ENCODE data around the gene SLC26A9. TPM values are rescaled to one million over a fixed set of nuclear protein-coding genes. Genes with fewer than 3 reads are reported as not detected.

Gene SLC26A9
- total and polyA plus RNA-seq, 2 donors, result 0.09 to 0.41 TPM

- Histone ChIP-seq H3K27me3 (ENCODE audit: control insufficient read depth in 2 of 2, insufficient read depth in 1 of 2, low read length in 1 of 2) (peaks cover 0 to 13% of the 10 kb centered on the region in 2 donors), H3K4me1 (ENCODE audit: control insufficient read depth in 2 of 2, insufficient read depth in 2 of 2, low read length in 2 of 2) (peaks cover 0 to 3% of the 10 kb centered on the region in 2 donors), H3K9me3 (ENCODE audit: control insufficient read depth in 2 of 2, insufficient read depth in 1 of 2, low read length in 1 of 2) (no peaks in the 10 kb centered on the region), H3K4me3 (ENCODE audit: low read length in 2 of 2) (no peak overlapping the region), H3K36me3 (ENCODE audit: control insufficient read depth in 2 of 2, insufficient read depth in 2 of 2, low read length in 1 of 2) (no peaks in the 10 kb centered on the region), H3K27ac (ENCODE audit: low read depth in 1 of 2, low read length in 1 of 2) (no peak overlapping the region)
- 93% methylated on average over 11 of the region's 11 CpGs for WGBS
- no peak for DNase-seq (ENCODE audit: low read depth in 6 of 9, low spot score in 9 of 9)
These were observed 11.7 kb upstream of the SLC26A9 start for GRCh38 chr1:205954819-205955404.

GRCh38 chr1:205951746-205952145 lies 8.5 kb upstream of the SLC26A9 start:
- Histone ChIP-seq H3K9me3 (ENCODE audit: control insufficient read depth in 2 of 2, insufficient read depth in 1 of 2, low read length in 1 of 2) (no peaks in the 10 kb centered on the region), H3K36me3 (ENCODE audit: control insufficient read depth in 2 of 2, insufficient read depth in 2 of 2, low read length in 1 of 2) (no peaks in the 10 kb centered on the region), H3K4me3 (ENCODE audit: low read length in 2 of 2) (no peak overlapping the region), H3K27ac (ENCODE audit: low read depth in 1 of 2, low read length in 1 of 2) (no peak overlapping the region), H3K4me1 (ENCODE audit: control insufficient read depth in 2 of 2, insufficient read depth in 2 of 2, low read length in 2 of 2) (peaks cover 0 to 3% of the 10 kb centered on the region in 2 donors), H3K27me3 (ENCODE audit: control insufficient read depth in 2 of 2, insufficient read depth in 1 of 2, low read length in 1 of 2) (peaks cover 0 to 9% of the 10 kb centered on the region in 2 donors)
- DNase-seq (ENCODE audit: low read depth in 6 of 9, low spot score in 9 of 9), result no peak
- 95% methylated on average over 1 of the region's 1 CpG for WGBS

GRCh38 chr1:205950826-205951549 lies 7.7 kb upstream of the SLC26A9 start:
- WGBS, result 92% methylated on average over 7 of the region's 7 CpGs
- Histone ChIP-seq H3K27ac (ENCODE audit: low read depth in 1 of 2, low read length in 1 of 2) (no peak overlapping the region), H3K36me3 (ENCODE audit: control insufficient read depth in 2 of 2, insufficient read depth in 2 of 2, low read length in 1 of 2) (no peaks in the 10 kb centered on the region), H3K9me3 (ENCODE audit: control insufficient read depth in 2 of 2, insufficient read depth in 1 of 2, low read length in 1 of 2) (no peaks in the 10 kb centered on the region), H3K4me1 (ENCODE audit: control insufficient read depth in 2 of 2, insufficient read depth in 2 of 2, low read length in 2 of 2) (peaks cover 0 to 3% of the 10 kb centered on the region in 2 donors), H3K27me3 (ENCODE audit: control insufficient read depth in 2 of 2, insufficient read depth in 1 of 2, low read length in 1 of 2) (peaks cover 0 to 5% of the 10 kb centered on the region in 2 donors), H3K4me3 (ENCODE audit: low read length in 2 of 2) (no peak overlapping the region)
- no peak for DNase-seq (ENCODE audit: low read depth in 6 of 9, low spot score in 9 of 9)

GRCh38 chr1:205950280-205950679 lies 7.0 kb upstream of the SLC26A9 start:
- H3K36me3 ChIP-seq (ENCODE audit: control insufficient read depth in 2 of 2, insufficient read depth in 2 of 2, low read length in 1 of 2), result no peaks in the 10 kb centered on the region
- H3K4me1 ChIP-seq (ENCODE audit: control insufficient read depth in 2 of 2, insufficient read depth in 2 of 2, low read length in 2 of 2), result peaks cover 0 to 3% of the 10 kb centered on the region in 2 donors
- peaks cover 0 to 4% of the 10 kb centered on the region in 2 donors for H3K27me3 ChIP-seq (ENCODE audit: control insufficient read depth in 2 of 2, insufficient read depth in 1 of 2, low read length in 1 of 2)
- 90% methylated on average over 8 of the region's 8 CpGs for WGBS
- no peak for DNase-seq (ENCODE audit: low read depth in 6 of 9, low spot score in 9 of 9)
- no peaks in the 10 kb centered on the region for H3K9me3 ChIP-seq (ENCODE audit: control insufficient read depth in 2 of 2, insufficient read depth in 1 of 2, low read length in 1 of 2)
- no peak overlapping the region for H3K4me3 ChIP-seq (ENCODE audit: low read length in 2 of 2)
- H3K27ac ChIP-seq (ENCODE audit: low read depth in 1 of 2, low read length in 1 of 2), result no peak overlapping the region

GRCh38 chr1:205949753-205950152 lies 6.5 kb upstream of the SLC26A9 start:
- H3K9me3 ChIP-seq (ENCODE audit: control insufficient read depth in 2 of 2, insufficient read depth in 1 of 2, low read length in 1 of 2), result no peaks in the 10 kb centered on the region
- H3K27ac ChIP-seq (ENCODE audit: low read depth in 1 of 2, low read length in 1 of 2), result no peak overlapping the region
- no peak overlapping the region for H3K4me3 ChIP-seq (ENCODE audit: low read length in 2 of 2)
- H3K4me1 ChIP-seq (ENCODE audit: control insufficient read depth in 2 of 2, insufficient read depth in 2 of 2, low read length in 2 of 2), result peaks cover 0 to 3% of the 10 kb centered on the region in 2 donors
- 95% methylated on average over 1 of the region's 1 CpG for WGBS
- H3K27me3 ChIP-seq (ENCODE audit: control insufficient read depth in 2 of 2, insufficient read depth in 1 of 2, low read length in 1 of 2), result no peaks in the 10 kb centered on the region
- DNase-seq (ENCODE audit: low read depth in 6 of 9, low spot score in 9 of 9), result no peak
- H3K36me3 ChIP-seq (ENCODE audit: control insufficient read depth in 2 of 2, insufficient read depth in 2 of 2, low read length in 1 of 2), result no peaks in the 10 kb centered on the region

- no peak for DNase-seq (ENCODE audit: low read depth in 6 of 9, low spot score in 9 of 9)
- Histone ChIP-seq H3K4me3 (ENCODE audit: low read length in 2 of 2) (no peak overlapping the region), H3K27me3 (ENCODE audit: control insufficient read depth in 2 of 2, insufficient read depth in 1 of 2, low read length in 1 of 2) (no peaks in the 10 kb centered on the region), H3K4me1 (ENCODE audit: control insufficient read depth in 2 of 2, insufficient read depth in 2 of 2, low read length in 2 of 2) (peaks cover 0 to 3% of the 10 kb centered on the region in 2 donors), H3K9me3 (ENCODE audit: control insufficient read depth in 2 of 2, insufficient read depth in 1 of 2, low read length in 1 of 2) (no peaks in the 10 kb centered on the region), H3K27ac (ENCODE audit: low read depth in 1 of 2, low read length in 1 of 2) (no peak overlapping the region), H3K36me3 (ENCODE audit: control insufficient read depth in 2 of 2, insufficient read depth in 2 of 2, low read length in 1 of 2) (no peaks in the 10 kb centered on the region)
- WGBS, result 99% methylated on average over 3 of the region's 3 CpGs
These were observed 5.6 kb upstream of the SLC26A9 start for GRCh38 chr1:205948886-205949285.

- WGBS, result 88% methylated on average over 4 of the region's 4 CpGs
- Histone ChIP-seq H3K4me1 (ENCODE audit: control insufficient read depth in 2 of 2, insufficient read depth in 2 of 2, low read length in 2 of 2) (peaks cover 0 to 3% of the 10 kb centered on the region in 2 donors), H3K27ac (ENCODE audit: low read depth in 1 of 2, low read length in 1 of 2) (no peak overlapping the region)
These were observed 4.8 kb upstream of the SLC26A9 start for GRCh38 chr1:205948039-205948438.

GRCh38 chr1:205947024-205947423 lies 3.8 kb upstream of the SLC26A9 start:
- Histone ChIP-seq H3K4me1 (ENCODE audit: control insufficient read depth in 2 of 2, insufficient read depth in 2 of 2, low read length in 2 of 2) (peaks cover 0 to 3% of the 10 kb centered on the region in 2 donors), H3K27me3 (ENCODE audit: control insufficient read depth in 2 of 2, insufficient read depth in 1 of 2, low read length in 1 of 2) (peaks cover 0 to 15% of the 10 kb centered on the region in 2 donors), H3K36me3 (ENCODE audit: control insufficient read depth in 2 of 2, insufficient read depth in 2 of 2, low read length in 1 of 2) (no peaks in the 10 kb centered on the region), H3K4me3 (ENCODE audit: low read length in 2 of 2) (no peak overlapping the region), H3K27ac (ENCODE audit: low read depth in 1 of 2, low read length in 1 of 2) (no peak overlapping the region), H3K9me3 (ENCODE audit: control insufficient read depth in 2 of 2, insufficient read depth in 1 of 2, low read length in 1 of 2) (no peaks in the 10 kb centered on the region)
- no peak for DNase-seq (ENCODE audit: low read depth in 6 of 9, low spot score in 9 of 9)
- WGBS, result 87% methylated on average over 4 of the region's 4 CpGs

More at GRCh38 chr1:205948039-205948438, 4.8 kb upstream of the SLC26A9 start:
- H3K27me3 ChIP-seq (ENCODE audit: control insufficient read depth in 2 of 2, insufficient read depth in 1 of 2, low read length in 1 of 2), result peaks cover 0 to 8% of the 10 kb centered on the region in 2 donors
- H3K4me3 ChIP-seq (ENCODE audit: low read length in 2 of 2), result no peak overlapping the region
- no peaks in the 10 kb centered on the region for H3K36me3 ChIP-seq (ENCODE audit: control insufficient read depth in 2 of 2, insufficient read depth in 2 of 2, low read length in 1 of 2)
- H3K9me3 ChIP-seq (ENCODE audit: control insufficient read depth in 2 of 2, insufficient read depth in 1 of 2, low read length in 1 of 2), result no peaks in the 10 kb centered on the region
- DNase-seq (ENCODE audit: low read depth in 6 of 9, low spot score in 9 of 9), result no peak

- no peaks in the 10 kb centered on the region for H3K4me1 ChIP-seq (ENCODE audit: control insufficient read depth in 2 of 2, insufficient read depth in 2 of 2, low read length in 2 of 2)
- DNase-seq (ENCODE audit: low read depth in 6 of 9, low spot score in 9 of 9), result no peak
- no peaks in the 10 kb centered on the region for H3K36me3 ChIP-seq (ENCODE audit: control insufficient read depth in 2 of 2, insufficient read depth in 2 of 2, low read length in 1 of 2)
- WGBS, result 96% methylated on average over 3 of the region's 3 CpGs
- no peaks in the 10 kb centered on the region for H3K9me3 ChIP-seq (ENCODE audit: control insufficient read depth in 2 of 2, insufficient read depth in 1 of 2, low read length in 1 of 2)
- H3K27me3 ChIP-seq (ENCODE audit: control insufficient read depth in 2 of 2, insufficient read depth in 1 of 2, low read length in 1 of 2), result peaks cover 0 to 19% of the 10 kb centered on the region in 2 donors
- no peak overlapping the region for H3K4me3 ChIP-seq (ENCODE audit: low read length in 2 of 2)
- no peak overlapping the region for H3K27ac ChIP-seq (ENCODE audit: low read depth in 1 of 2, low read length in 1 of 2)
These were observed 1.8 kb upstream of the SLC26A9 start for GRCh38 chr1:205945069-205945468.

All from thymus (tissue), 11 donors.